NCI-H345 treated with DMSO at 0.1 percent for 48 hours (cell line): Measurements from ENCODE around the gene FYTTD1.

Experiments
- DNase-seq: peaks from one replicate; lab custom pipeline; 2025; ENCODE audit not compliant: unreplicated experiment; lab: John Stamatoyannopoulos, UW

Gene FYTTD1

DNA sequence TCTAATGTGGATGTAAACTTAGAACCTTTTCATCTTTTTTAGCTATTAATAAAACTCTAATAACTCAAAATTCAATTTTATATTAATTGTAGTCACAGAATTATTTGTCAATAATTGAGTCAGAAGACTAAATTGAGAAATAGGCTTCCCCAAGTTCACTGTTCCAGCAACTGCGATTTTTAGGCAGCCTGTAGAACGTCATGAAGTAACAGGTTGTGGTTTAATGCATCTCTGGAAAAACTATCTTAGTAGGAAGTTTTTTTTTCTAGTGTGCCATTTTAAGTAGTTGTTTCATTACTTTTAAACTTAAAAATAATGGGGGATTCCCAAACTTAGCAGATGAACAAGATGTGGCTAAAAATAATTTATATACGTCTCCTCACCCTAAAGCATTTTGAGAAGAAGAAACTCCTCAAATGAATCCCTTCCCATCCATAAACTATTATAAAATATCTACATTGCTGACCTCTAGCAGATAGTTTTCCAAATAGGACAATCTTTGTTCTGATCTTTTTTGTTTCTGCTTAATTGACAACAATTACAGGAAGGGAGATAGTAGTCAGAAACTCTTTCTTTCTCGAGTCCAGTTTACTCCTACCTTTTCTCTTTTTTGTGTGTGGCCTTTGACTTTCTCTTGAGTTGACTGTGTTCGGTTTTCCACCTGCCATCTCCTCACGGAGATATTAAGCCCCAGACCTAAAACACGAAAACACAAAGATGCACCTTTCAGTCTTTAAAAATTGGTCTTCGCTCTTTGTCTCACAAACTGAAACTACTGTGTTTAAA lies 84.4 kb downstream of the FYTTD1 start:
- no peak for DNase-seq

DNA sequence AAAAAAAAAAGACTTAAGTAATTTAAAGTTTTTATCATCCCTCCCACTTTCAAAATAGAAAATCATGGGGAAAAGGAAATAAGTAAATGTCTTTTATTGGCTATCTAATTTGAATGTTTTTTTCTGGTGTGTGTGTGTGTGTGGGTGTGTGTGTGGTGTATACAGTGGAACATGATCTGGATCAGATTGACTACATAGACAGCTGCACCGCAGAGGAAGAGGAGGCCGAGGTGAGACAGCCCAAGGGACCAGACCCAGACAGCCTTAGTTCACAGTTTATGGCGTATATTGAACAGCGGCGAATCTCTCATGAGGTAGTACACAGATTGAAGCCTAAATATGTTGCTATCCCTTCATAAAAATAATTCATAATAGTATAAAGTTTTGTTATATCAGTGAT lies 85.8 kb downstream of the FYTTD1 start:
- DNase-seq = no peak

DNA sequence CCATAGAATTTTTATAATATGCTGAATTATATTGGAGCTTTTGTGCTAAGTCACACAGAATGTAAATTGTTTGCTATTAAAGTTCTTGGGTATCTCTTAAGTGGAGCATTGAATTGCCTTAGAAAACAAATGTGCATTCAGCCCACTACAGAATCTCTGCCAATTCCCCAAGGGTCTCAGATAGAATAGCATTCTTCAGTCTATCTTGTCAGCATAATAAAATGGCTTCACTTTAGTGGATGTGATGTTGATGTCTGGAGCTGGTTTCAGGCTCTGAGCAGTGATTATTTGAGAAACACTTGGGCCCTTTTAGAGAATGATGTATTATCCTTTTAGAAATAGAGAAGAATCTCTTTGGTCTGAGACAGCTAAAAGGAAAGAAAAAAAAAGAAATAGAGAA lies 86.6 kb downstream of the FYTTD1 start:
- no peak for DNase-seq
